Left renal cortex interstitium (tissue), 4 donors: ENCODE measurements around the gene BIVM. TPM values are rescaled to one million over a fixed set of nuclear protein-coding genes. Genes with fewer than 3 reads are reported as not detected.

Experiments used
- DNase-seq, 4 donors: peaks; one replicate each; pipeline ENCODE4 v3.0.0-alpha.2; 2013; ENCODE audit warnings: low read depth in 4 of 4, low spot score in 2 of 4, missing footprints in 1 of 4
- polyA plus RNA-seq, 4 donors: library from polyadenylated mRNA; unstranded; fragments of 120-200 nt; gene quantifications; one replicate each; pipeline ENCODE4 v1.2.1, GENCODE V29; 2013; ENCODE audit not compliant: insufficient read length in 4 of 4

The BIVM gene
- polyA plus RNA-seq, 4 donors: 41.3 to 78.9 (median 53.1) TPM

- DNase-seq: no peak
Measured at GRCh38 chr13:102784483-102784882, 14.4 kb upstream of the BIVM start.

DNA sequence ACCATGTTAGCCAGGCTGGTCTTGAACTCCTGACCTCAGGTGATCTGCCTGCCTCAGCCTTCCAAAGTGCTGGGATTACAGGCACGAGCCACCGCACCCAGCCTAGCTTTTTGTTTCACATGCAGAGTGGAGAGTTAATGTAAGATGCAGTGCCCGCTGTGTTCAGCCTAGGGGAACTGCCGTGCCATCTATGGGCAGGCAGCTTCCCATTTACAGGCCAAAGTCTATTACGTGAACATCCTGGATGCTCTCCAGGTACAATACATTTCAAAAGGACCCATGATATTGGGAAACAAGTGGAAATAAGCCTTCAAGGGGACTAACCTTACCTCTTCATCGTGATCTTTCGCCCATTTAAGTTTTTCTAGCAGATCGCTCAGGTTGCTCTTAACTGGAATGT lies 10.2 kb upstream of the BIVM start:
- DNase-seq: no peak

GRCh38 chr13:102792396-102792795 lies 6.5 kb upstream of the BIVM start:
- no peak for DNase-seq

DNA sequence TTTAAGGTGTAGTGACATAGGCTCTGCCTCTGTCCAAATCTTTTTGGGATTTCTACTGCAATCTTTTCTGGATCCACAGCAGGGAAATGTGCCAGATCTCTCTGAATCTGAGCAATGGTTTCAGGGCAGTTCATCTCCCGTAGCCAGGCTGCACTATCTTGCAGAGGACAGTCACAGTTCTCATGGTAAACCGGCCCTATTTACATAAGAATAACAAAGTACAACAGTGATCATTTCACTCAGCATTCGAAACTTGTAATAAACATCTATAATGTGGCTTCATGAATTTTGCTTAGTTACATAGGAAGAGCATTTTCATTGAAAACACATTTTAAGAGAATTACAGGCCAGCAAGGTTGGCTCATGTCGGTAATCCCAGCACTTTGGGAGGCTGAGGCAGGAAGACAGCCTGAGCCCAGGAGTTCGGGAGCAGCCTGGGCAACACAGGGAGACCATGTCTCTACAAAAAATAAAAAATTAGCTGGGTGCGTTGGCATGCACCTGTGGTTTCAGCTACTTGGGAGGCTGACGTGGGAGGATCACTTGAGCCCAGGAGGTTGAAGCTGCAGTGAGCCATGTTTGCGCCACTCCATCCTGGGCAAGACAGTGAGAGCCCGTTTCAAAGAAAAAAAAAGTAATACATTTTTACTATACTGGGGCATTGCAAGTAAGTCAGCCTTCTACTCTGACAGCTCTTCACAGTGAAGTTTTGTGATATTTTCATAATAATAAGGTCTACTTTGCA lies 5.1 kb upstream of the BIVM start:
- no peak for DNase-seq

DNA sequence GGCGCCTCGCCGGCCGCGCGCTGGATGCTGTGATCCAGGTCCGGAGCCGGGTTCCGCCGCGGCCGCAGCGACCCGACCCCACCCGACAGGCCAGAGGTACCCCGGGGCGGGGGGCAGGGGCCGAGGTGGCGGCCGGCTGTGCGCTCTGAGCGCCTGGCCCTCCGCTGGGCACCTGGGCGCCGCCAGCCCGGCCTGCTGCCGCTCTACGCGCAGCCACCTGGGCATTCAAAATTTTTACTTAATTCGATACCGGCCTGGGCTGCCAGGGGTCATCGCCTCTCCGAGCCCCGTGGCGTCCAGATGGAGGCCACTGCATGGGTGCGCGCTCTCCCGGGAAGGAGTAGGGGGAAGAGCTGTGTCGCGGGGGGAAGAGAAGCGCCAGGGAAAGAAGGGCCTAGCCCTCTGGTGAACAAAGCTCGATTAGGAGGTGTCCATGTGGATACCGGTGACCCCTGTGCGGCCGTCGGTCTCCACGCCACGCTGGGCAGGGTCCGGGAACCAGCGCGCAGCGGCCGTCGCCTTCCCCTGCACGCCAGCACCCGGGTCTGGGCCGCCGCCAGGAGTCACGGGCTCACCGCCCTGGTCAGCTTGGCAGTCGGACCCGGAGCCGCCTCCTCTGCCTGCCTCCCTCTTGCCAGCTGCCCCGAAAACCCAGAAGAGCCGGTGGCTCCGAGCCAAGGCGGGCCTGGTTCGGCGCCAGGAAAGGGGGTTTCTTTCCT lies 666 bp downstream of the BIVM start:
- peak in 3 of 4 donors; percentile 12 to 25 (median 21) for DNase-seq

GRCh38 chr13:102800145-102801041 lies 1.5 kb downstream of the BIVM start:
- DNase-seq: peak; percentile 45 to 71 (median 64)

DNA sequence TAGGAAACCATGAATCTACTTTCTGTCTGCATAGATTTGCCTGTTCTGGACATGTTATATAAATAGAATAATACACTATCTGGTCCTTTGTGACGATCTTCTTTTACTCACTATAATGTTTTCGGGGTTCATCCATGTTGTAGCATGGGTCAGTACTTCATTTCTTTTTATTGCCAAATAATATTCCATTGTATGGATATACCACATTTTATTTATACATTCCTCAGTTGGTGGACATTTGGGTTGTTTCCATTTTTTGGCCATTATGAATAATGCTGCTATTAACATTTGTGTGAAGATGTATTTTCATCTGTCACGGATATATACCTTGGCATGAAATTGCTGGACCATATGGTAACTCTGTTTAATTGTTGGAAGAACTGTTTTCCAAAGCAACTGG lies 6.8 kb downstream of the BIVM start:
- DNase-seq: no peak

DNA sequence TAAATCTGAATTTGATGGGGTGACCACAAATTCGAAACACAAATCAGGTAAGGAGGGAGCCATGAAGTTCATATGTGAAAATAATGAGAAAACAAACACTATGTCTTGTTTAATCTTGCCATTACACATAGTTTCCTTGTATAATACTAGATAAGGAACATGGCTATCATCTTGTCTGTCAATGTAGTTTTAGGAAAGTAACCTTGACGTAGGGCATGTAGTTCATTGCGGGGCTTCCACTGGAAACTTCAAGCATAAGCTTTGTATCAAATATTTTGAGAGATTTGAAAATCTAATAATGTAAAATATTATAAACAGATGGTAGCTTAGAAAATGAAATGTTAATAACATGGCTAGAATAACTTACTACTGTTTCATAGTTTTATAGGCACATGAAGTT lies 8.8 kb downstream of the BIVM start:
- no peak for DNase-seq

DNA sequence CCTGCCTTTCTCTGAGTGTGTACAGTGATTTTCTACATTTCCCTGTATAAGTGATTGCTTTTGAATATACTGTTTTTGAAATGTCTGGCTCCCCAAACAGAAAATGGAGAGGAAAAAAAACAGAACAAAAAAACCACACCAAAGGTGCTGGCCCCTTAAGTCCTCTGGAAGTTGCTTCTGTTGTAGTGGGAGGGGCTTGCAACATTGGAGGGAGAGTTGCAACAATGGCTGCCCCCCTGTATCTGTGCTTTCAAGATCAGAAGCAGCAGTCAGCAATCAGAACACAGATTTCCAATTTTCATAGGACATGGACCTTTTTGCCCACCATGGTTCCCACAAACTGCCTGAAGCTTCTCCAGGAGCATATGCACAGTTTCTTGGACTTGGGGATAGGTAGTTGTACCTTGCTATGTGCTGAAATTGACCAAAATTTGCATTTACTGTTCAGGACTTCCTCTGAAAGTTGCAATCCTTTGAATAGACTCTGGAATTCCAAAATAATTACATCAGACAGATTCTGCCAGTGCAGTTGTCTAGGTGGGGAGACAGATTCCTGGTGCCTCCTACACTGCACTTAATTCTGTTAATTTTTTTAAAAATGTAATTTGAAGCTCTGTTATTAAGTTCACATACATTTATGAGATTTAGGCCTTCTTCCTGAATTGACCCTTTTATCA lies 13.8 kb downstream of the BIVM start:
- no peak for DNase-seq

GRCh38 chr13:102814025-102814607 lies 15.2 kb downstream of the BIVM start:
- DNase-seq: no peak

DNA sequence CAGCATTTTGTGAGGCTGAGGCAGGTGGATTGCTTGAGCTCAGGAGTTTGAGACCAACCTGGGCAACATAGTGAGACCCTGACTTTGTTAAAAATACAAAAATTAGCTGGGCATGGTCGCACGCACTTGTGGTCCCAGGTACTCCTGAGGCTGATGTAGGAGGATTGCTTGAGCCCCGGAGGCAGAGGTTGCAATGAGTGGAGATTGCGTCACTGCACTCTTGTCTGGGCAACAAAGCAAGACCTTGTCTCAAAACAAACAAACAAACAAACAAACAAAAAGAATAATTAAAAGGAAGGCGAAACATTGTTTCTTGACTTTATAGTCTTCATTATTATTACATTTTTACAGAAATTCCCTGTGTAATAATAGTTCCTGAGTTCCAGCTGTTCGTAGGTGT lies 15.9 kb downstream of the BIVM start:
- DNase-seq: no peak

DNA sequence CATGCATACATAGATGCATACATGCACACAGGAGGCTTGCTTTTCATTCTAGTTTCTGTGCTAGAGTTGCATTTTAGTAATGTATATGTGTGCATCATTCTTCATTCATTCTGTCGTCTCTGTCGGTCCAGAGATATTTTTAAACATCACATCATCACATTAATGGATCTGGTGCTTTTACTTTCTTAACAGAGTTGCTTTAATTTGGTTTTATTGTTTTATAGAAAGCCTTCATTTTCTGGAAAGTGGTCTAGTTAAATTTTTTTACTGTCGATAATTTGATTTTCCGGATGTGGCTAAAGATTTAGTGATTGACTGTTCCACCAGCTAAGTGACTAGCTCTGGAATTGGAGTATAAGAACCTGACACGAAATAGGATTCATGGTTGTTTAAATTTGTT lies 16.9 kb downstream of the BIVM start:
- DNase-seq: no peak

GRCh38 chr13:102816708-102817107 lies 17.8 kb downstream of the BIVM start:
- no peak for DNase-seq

- DNase-seq: no peak
Measured at GRCh38 chr13:102817241-102817640, 18.3 kb downstream of the BIVM start.

- DNase-seq: peak in 1 of 4 donors; percentile 31
Measured at GRCh38 chr13:102817907-102818306, 19.0 kb downstream of the BIVM start.

DNA sequence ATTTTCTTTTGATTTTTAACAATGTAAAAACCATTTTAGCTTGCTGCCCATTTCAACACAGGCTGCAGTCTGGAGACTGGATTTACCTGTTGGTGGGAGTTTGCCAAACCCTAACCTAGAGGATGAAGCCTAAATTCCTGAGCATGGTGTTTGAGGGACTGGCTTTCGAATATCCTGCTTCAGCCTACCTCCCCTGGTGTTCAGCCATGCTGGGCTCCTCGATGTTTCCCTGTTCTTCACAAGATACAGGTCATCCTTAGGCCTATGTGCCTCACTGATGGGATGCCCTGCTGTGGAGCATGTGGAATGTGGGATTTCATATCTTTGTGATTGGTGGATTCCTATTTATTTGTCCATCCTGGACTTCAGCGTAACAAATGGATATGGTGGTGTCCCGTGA lies 26.5 kb downstream of the BIVM start:
- DNase-seq: no peak

DNA sequence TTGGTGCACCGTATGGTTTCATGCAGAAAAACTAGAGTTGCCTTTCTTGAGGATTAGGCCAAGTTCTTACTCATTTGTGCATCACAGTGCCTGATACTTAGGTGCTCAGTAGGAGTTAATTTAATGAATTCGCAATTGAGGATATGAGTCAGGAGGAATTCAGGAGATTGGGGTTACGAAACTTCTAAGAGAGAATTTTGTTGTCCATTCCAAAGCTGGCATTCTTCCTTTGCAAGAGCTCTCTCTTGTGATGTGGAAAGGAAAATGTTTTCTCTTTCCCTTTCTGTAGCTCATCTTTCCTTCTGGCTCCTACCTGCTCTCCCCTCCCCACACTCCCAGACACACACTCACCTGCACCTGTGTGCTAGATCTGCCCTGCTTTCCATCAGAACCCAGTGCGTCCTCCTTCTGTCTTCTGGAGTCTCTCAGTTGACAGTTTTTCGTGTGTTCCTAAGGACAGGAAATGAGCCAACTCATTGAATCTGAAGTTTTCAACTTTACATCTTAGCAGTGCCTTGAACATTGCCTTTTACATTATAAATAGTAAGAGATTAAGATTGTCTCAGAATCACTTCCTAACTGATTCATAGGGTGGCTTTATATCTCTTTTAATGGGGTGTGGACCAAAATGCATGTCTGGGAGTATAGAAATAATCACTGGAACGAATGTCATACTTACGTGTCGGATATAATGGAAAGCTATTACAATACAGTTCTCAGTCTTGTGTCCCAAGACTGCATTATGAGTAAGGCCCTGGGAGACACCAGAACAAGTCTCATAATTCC lies 27.2 kb downstream of the BIVM start:
- no peak for DNase-seq

DNA sequence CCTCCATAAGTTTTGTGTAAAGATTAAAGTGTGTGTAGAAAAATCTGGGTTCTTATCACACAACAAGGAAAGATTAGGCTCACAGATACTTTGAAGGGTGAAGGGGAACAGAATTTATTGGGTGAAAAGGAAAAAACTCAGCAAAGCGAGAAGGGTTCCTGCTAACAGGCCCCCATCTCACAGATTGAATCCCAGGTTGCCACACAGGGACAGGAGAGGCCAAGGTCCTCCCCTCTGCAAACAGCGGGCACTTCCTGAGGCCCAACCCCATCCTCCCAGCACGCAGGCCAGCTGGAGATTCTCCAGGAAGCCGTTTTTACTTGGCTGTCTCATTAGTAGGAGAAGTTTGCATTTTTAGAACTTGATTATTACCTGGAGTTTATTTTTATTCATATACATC lies 31.7 kb downstream of the BIVM start:
- DNase-seq: no peak

- no peak for DNase-seq
Measured at GRCh38 chr13:102836471-102836870, 37.6 kb downstream of the BIVM start.

DNA sequence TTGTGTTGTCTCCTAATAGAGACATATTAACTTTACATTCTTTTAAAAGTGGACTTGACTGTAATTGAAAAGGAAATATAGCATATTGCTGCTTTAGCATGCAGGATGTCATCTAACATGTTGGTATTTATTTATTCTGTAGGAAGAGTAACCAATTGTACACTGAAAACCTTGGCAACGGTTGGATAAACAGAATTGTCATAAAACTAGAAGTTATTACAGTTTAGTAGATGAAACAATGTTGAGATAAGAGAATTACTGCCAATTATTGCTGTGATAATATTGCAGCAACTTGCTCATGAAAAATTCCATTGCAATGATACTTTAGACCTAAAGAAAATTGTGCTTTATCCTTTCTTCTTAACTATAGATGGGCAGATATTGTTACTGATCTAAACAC lies 39.4 kb downstream of the BIVM start:
- no peak for DNase-seq
